Measurements from ENCODE around the gene RSPH6A.

GRCh38 chr19:45863840-45864628 lies 48.9 kb upstream of the RSPH6A start, which contains the start of gene FOXA3:
- TF ChIP-seq CTCF (conservative IDR thresholded peaks at IDR 0.05 in 1 of 2, IDR thresholded peaks at IDR 0.05 in 1 of 2; ENCODE audit: low read depth in 1 of 2, low read length in 2 of 2) (peak; percentile 26 to 45), EZH2 (IDR thresholded peaks at IDR 0.05; ENCODE audit: low read length, missing control alignments) (peak; percentile 66)

All from fibroblast of lung (primary cell).